ENCODE results near the gene SKIC2. TPM values are rescaled to one million over a fixed set of nuclear protein-coding genes. Genes with fewer than 3 reads are reported as not detected.
"Not testable (repeated sequence)": the region's sequence is repeated elsewhere in the genome, so short reads cannot be mapped to it uniquely, and the experiment has no call there.

SKIC2 gene
- total RNA-seq, 1 donor from 2014 or later, result 30.7 TPM

DNA sequence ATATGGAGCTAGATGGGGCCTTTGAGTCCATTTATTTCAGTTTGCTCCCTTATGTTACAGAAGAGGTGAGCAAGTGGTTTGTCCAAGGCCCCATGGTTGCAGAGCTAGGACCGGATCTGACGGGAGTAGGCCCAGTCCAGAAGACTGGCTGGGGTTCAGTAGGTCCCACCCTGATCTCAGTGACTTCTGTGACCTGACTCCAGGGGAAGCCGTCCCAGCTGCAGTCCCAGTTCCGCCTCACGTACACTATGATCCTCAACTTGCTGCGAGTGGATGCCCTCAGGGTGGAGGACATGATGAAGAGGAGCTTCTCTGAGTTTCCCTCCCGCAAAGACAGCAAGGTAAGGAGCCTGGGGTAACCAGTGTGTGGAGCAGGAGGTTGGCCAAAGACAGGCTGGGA, 7.5 kb downstream of the SKIC2 start:
- intact Hi-C loops (cut with DNase I), result no loop called here
- DNase-seq (ENCODE audit: missing footprints) (peak; percentile 30), ATAC-seq (no peak)

DNA sequence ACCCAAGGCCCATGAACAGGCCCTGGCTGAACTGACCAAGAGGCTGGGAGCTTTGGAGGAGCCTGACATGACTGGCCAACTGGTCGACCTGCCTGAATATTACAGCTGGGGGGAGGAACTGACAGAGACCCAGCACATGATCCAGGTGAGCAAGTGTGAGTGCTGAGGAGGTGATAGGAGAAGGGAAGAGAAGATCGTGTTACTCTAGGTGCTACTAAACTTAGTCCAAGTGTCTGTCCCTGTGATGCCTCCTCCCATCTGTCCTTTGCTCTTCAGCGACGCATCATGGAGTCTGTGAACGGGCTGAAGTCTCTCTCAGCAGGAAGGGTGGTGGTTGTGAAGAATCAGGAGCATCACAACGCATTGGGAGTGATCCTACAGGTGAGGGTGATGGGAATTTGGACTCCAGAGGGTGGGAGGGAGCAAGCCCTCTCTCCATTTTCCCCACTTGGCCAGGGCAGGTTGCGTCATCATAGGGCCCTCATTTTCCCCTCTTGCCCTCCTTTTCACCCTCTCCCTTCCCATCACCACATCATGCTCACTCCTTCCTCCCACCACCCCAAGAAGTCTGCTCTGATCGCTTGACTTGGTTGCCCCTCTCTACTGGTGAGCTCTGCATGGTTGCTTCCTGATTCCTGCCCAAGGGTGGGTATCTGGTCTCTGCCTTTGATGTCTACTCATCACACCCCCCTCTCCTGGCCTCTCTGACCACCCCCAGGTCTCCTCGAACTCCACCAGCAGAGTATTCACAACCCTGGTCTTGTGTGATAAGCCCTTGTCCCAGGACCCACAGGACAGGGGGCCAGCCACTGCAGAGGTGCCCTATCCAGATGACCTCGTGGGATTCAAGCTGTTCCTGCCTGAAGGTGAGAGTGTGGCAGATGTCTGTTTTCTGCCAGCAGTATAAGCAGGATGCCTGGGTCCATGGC, 8.3 kb downstream of the SKIC2 start:
- DNase-seq (ENCODE audit: missing footprints), result peak; percentile 45
- intact Hi-C loops (cut with DNase I), result no loop called here
- ATAC-seq, result no peak

GRCh38 chr6:31967926-31968320, 8.9 kb downstream of the SKIC2 start:
- ATAC-seq, result no peak
- no peak for DNase-seq (ENCODE audit: missing footprints)
- intact Hi-C loops (cut with DNase I), result no loop called here

GRCh38 chr6:31968326-31968725, 9.4 kb downstream of the SKIC2 start:
- no peak for ATAC-seq
- DNase-seq (ENCODE audit: missing footprints), result peak; percentile 46

DNA sequence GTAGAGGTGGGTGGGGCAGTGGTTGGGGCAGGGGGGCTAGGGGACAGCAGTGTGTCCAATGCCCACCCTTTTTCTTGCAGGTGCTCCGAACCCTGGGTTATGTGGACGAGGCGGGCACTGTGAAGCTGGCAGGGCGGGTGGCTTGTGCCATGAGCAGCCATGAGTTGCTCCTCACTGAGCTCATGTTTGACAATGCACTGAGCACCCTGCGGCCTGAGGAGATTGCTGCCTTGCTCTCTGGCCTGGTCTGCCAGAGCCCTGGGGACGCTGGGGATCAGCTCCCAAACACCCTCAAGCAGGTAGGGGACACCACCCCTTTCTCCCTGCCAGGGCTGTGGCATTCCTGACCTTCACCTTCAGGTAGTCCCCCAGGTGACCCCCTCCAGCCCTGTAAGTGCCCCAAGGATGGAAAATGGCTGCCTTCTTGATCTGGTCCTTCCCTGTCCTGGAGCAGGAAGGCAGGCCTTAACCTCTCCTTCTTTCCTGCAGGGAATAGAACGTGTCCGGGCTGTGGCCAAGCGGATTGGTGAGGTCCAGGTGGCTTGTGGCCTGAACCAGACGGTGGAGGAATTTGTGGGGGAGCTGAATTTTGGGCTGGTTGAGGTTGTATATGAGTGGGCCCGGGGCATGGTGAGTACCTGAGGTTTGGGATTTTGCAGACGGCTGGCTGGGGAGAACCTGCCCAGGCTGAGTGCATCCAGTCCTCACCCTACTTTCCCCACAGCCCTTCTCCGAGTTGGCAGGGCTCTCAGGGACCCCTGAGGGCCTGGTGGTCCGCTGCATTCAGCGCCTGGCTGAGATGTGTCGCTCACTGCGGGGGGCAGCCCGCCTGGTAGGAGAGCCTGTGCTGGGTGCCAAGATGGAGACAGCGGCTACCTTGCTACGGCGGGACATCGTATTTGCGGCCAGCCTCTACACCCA, 10.1 kb downstream of the SKIC2 start:
- no peak for ATAC-seq
- intact Hi-C loops (cut with DNase I), result no loop called here
- peak; percentile 54 for DNase-seq (ENCODE audit: missing footprints)

More at GRCh38 chr6:31968326-31968725, 9.4 kb downstream of the SKIC2 start:
- intact Hi-C loops (cut with DNase I), result no loop called here

- DNase-seq (ENCODE audit: missing footprints) (peak; percentile 11), ATAC-seq (no peak)
- intact Hi-C loops (cut with DNase I), result loop anchor here (10.0 kb wide), 1 partner anchor 1005 kb away; no protein-coding TSS in a partner anchor
Measured at GRCh38 chr6:31969712-31970603, 11.0 kb downstream of the SKIC2 start.

DNA sequence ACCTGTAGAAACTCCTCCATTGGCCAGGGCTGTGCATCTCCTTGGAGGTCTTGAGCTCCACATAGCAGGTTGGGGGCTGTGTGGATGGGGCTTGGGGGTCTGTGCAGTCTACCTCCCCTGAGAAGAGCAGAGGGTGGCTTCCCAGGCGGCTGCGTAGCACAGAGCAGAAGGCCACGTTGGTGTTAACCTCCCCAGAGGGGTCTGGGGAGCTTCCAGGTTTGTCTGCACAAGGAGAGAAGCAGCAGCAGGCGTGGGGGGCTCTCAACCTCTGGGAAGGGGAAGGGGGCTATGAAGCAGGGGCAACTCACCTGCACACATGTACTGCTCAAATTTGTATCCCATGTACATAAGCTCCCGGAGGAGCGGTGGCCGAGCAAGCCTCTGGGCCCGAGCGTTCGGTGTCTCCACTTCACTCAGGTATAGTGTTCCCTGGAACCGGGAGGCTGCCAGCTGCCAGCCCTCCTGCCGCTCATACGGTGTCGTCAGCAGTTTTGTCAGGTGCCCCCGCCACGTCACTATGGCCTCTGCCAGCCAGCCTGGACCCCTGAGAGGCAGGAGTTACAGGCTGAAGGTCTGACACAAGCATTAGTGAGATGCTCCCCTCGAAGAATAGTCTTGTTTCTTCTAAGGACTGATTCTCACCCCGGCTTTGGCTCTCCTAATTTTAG, 11.8 kb downstream of the SKIC2 start:
- ATAC-seq (no peak), DNase-seq (ENCODE audit: missing footprints) (peak; percentile 53)
- intact Hi-C loops (cut with DNase I), result loop anchor here (10.0 kb wide), 1 partner anchor 1004 kb away; no protein-coding TSS in a partner anchor

DNA sequence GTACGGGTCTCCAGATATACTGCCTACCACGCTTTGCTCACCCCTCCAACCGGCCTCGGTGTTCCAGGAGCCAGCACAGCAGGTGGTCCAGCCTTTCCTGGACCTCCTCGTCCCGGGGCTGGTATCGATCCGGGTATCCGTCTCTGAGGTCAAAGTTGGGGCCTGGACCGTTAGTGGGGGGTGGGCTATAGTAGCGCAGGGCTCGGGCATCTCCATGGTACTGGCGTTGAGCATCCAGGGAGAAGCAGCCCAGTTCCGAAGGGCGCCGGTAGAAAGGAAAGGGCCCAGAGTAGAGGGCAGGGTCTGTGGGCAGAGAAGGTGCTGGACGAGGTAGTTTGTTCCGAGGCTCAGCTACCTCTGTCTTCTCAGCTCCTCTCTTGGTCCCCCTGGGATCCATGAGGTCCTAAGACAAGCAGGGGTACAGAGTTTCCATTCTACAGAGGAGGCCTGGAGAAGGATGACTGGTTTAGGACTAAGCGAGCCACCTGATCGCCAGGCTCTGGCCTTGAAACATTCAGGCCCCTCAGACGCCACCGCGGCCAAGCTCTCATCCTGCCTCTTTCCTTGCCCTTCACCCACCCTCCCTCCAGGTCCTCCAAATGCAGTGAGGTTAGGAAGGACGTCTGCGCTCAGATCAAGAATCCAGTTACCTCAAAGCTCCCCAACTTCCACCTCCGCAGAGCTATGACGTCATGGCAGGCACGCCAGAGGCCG, 12.5 kb downstream of the SKIC2 start:
- DNase-seq (ENCODE audit: missing footprints) (peak; percentile 49), ATAC-seq (peak; percentile 1)
- intact Hi-C loops (cut with DNase I), result loop anchor here (10.0 kb wide), 1 partner anchor 1003 kb away; no protein-coding TSS in a partner anchor

GRCh38 chr6:31971993-31972708, 13.2 kb downstream of the SKIC2 start, which contains the start of gene DXO:
Gene DXO (minus strand): TSS chr6:31972138. CDS start chr6:31971675, 463 bp downstream.
- intact Hi-C loops (cut with DNase I), result loop anchor here (10.0 kb wide), 1 partner anchor 1003 kb away; no protein-coding TSS in a partner anchor
- ATAC-seq (peak; percentile 96), DNase-seq (ENCODE audit: missing footprints) (peak; percentile 98)

DNA sequence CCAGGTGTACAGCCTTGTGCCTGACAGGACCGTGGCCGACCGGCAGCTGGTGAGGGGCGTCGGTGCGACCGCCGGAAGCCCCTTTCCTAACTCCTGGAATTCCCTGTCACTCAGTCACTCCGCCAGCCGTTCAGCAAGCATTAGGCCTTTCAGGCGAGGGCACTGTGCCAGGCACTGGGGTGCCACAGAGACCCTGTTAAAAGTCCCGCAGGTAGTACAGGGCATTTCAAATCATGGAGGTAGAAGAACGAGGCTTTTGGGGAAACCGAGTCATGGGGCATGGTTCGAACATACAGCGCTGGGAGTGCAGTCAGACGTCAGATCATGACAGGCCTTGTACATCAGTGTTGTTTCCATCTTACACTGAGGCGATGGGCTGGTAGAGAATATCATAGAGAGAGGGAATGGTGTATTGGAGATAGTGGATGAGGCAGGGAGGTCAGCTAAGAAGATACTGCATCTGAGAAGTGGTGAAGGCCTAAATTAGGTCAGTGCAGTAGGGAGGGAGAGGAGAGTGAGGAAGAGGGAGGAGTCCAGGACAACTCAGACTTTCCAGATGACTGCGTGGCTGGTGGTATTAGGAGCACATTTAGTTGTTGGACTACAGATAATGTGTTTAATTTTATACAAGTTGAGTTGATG, 13.9 kb downstream of the SKIC2 start:
- ATAC-seq (no peak), DNase-seq (ENCODE audit: missing footprints) (no peak)
- intact Hi-C loops (cut with DNase I), result loop anchor here (1.0 to 10.0 kb wide), 2 partner anchors 14 to 1002 kb away; partner anchors contain the start of gene SKIC2

DNA sequence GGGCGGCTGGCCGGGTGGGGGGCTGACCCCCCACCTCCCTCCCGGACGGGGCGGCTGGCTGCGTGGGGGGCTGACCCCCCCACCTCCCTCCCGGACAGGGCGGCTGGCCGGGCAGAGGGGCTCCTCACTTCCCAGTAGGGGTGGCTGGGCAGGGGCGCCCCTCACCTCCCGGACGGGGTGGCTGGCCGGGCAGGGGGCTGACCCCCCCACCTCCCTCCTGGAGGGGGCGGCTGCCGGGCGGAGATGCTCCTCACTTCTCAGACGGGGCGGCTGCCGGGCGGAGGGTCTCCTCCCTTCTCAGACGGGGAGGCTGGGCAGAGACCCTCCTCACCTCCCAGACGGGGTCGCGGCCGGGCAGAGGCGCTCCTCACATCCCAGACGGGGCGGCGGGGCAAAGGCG, 17.1 kb downstream of the SKIC2 start:
- ATAC-seq, result not testable (repeated sequence)
- intact Hi-C loops (cut with DNase I), result loop anchor here (10.0 kb wide), 1 partner anchor 999 kb away; no protein-coding TSS in a partner anchor
- peak; percentile 2 for DNase-seq (ENCODE audit: missing footprints)

- ATAC-seq (no peak), DNase-seq (ENCODE audit: missing footprints) (peak; percentile 18)
- intact Hi-C loops (cut with DNase I), result loop anchor here (10.0 kb wide), 1 partner anchor 997 kb away; no protein-coding TSS in a partner anchor
Measured at GRCh38 chr6:31977816-31978431, 18.9 kb downstream of the SKIC2 start.

- ATAC-seq, result no peak
- no peak for DNase-seq (ENCODE audit: missing footprints)
Measured at GRCh38 chr6:31978831-31979230, 19.9 kb downstream of the SKIC2 start.

DNA sequence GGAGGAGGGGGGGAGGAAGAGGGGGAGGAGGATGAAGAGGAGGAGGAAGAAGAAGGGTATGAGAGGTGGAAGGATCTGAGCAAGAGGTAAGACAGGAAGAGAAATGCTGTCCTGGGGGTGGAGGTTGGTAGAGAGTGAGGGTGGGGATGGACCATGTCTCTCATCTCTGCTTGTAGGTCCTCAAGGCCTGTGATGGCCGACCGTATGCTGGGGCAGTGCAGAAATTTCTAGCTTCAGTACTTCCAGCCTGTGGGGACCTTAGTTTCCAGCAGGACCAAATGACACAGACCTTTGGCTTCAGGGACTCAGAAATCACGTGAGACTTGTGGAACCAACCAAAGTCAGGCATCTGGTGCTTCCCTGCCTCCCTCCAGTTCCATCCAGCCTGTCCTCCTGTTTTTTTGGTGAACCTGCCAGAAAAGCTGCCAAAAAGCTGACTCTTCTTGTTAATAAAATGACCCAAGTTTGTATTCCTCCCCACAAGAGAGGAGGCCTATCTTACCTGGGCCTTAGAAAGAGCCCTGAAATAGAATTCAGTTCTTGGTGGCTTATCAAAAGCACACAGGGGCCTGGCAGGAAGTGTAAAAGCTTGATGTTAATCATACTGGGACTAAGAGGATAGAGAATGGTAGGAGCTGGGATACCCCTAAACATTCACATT, 20.4 kb downstream of the SKIC2 start:
- no peak for ATAC-seq
- DNase-seq (ENCODE audit: missing footprints), result no peak
- intact Hi-C loops (cut with DNase I), result loop anchor here (10.0 kb wide), 1 partner anchor 995 kb away; no protein-coding TSS in a partner anchor

More at GRCh38 chr6:31978831-31979230, 19.9 kb downstream of the SKIC2 start:
- intact Hi-C loops (cut with DNase I), result loop anchor here (10.0 kb wide), 1 partner anchor 996 kb away; no protein-coding TSS in a partner anchor
